GM12892 (cell line): ENCODE data around the gene TNPO3.

Source experiments
- POLR2A ChIP-seq: IDR thresholded peaks from 2 replicates; pipeline ENCODE4 v1.6.1; 2011; ENCODE audit warnings: low read depth, low read length, control low read depth
- POLR2AphosphoS5 ChIP-seq: IDR thresholded peaks from 2 replicates; pipeline ENCODE4 v1.6.1; 2011; ENCODE audit warnings: low read depth, low read length, control low read depth
- TAF1 ChIP-seq: IDR thresholded peaks from 2 replicates; pipeline ENCODE4 v1.6.1; 2011; ENCODE audit warnings: low read depth, mild to moderate bottlenecking, control low read depth, low read length, borderline replicate concordance

DNA sequence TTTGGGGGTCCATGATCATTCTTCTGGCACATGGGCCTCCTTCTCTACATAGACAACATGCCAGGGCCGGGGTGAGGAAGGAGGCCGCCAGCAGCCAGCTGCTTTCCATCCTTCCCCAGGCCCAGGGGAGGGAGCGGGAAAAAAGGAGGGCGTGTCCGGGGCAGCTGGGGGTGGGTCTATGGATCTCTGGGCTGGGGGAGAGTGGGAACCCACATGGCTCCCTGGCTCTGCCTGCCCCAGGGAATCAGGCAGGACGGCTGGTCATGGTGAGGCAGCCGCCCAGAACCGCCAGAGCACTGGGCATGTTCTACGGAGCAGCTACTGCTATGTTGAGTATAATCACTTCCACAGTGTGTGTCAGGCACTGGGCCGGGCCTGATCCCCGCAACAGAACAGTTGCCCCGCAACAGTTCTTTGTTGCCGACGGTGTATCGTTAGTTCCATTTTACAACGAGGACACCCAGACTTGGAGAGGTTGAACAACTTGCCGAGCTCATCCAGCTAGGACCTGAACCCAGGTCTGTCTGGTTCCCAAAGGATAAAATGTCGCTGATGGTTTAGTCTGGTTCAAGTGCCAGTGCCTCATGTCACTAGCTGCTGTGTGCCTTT lies 123.6 kb downstream of the TNPO3 start:
- no peak for TF ChIP-seq POLR2A
- TF ChIP-seq TAF1, result no peak
- no peak for TF ChIP-seq POLR2AphosphoS5
